ENCODE measurements around the gene SLCO4A1.

DNA sequence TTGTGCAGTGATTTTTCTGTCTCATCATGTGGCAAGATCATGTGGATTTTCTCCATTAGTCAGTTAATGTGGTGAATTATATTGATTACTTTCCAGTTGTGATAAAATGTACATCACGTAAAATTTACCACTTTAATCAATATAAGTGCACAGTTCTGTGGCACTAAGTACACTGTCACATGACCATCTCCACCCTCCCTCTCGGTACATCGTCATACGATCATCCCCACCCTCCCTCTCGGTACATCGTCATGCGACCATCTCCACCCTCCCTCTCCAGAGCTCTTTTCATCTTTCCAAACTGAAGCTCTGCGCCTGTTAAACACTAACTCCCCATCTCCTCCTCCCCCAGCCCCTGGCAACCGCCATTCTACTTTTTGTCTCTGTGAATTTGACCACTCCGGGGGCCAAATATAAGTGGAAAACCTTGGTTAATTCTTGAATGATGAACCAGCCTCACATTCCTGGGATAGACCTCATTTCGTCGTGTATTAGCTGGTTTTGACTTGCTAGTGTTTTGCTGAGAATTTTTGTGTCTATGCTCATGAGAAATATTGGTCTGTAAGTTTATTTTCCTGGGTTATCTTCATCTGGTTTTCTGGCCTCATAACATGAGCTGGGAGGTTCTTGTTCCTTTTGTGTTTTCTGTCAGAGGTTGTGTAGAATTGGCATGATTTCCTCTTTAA is 77.1 kb downstream of the SLCO4A1 start:
- TF ChIP-seq, protein P1, sequence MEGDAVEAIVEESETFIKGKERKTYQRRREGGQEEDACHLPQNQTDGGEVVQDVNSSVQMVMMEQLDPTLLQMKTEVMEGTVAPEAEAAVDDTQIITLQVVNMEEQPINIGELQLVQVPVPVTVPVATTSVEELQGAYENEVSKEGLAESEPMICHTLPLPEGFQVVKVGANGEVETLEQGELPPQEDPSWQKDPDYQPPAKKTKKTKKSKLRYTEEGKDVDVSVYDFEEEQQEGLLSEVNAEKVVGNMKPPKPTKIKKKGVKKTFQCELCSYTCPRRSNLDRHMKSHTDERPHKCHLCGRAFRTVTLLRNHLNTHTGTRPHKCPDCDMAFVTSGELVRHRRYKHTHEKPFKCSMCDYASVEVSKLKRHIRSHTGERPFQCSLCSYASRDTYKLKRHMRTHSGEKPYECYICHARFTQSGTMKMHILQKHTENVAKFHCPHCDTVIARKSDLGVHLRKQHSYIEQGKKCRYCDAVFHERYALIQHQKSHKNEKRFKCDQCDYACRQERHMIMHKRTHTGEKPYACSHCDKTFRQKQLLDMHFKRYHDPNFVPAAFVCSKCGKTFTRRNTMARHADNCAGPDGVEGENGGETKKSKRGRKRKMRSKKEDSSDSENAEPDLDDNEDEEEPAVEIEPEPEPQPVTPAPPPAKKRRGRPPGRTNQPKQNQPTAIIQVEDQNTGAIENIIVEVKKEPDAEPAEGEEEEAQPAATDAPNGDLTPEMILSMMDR (IDR thresholded peaks at IDR 0.05; ENCODE audit: low read depth, low read length, poor library complexity, severe bottlenecking) = no peak
- TF ChIP-seq EZH2phosphoT487 (IDR thresholded peaks at IDR 0.05; ENCODE audit: borderline replicate concordance, low read length) = no peak

Data from DOHH2 (cell line).